GM21447 (cell line): Measurements from ENCODE around the gene GIMAP6.
"Not testable (repeated sequence)": the region's sequence is repeated elsewhere in the genome, so short reads cannot be mapped to it uniquely, and the experiment has no call there.

ENCODE experiments used
- ATAC-seq: cut with Tn5 transposase; IDR thresholded peaks from one replicate; pipeline ENCODE4 v1.9.1; 2021; ENCODE audit not compliant: unreplicated experiment

The GIMAP6 gene

DNA sequence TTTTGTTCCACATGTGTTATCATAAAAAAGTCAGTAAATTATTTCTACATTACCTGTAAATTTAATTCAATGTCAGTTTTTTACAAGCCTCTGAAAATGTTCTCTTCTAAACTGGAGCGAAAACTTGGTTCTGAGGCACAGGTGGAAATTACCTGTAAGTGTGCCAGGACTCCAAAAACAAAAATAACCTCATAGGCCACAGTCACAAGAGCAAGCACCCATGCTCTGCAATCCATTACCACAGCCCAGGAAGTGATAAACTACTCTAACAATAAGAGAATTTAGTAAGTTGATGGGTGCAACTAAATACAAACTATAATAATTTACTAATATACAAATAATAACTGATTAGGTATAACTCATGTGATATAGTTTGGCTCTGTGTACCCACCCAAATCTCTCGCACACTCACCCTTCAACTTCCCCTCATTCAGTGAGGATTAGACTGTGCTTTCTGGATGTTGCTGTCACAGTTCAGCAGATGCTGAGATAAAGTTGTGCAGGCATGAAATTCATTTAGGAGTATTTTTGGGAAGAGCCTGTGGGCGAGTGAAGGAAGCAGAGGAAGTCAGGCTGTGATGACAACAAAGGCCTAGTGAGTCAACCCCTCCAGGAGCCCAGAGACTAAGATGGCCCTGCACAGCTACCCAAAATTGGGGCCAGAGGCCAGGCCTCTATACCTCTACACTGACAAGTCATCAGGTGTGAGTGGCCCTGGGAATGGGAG, 16.3 kb upstream of the GIMAP6 start:
- ATAC-seq = no peak

DNA sequence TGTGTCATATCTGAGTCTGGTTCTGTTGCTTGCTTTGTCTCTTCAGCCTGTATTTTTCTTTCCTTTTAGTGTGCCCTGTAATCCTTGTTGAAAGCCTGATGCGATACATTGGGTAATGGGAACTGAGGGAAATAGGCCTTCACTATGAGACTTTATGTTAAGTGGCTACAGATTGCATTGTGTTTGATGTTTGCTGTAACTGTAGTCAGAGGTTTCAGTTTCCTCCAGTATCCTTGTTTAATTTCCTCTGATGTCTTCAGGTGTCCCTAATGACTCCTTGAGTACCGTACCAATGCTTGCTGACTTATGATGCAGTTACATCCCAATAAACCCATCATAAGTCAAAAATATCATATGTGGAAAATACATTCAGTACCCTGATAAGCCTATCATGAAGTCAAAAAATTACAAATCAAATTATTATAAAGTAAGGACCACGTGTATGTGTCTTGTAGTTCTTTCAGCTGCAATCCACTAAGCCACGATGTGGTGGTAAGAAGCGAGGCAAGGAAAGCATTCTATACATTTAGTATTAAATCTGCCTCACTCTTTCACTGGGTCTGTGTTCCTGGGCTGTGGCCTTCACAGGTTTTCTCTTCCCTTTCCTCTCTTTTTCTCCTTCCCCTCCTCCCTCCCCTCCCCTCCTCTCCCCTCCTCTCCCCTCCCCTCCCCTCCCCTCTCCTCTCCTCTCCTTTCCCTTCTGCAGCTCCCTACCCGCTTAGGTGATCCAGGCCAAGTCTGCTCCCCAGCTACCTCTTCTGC, 13.3 kb upstream of the GIMAP6 start:
- ATAC-seq = no peak

DNA sequence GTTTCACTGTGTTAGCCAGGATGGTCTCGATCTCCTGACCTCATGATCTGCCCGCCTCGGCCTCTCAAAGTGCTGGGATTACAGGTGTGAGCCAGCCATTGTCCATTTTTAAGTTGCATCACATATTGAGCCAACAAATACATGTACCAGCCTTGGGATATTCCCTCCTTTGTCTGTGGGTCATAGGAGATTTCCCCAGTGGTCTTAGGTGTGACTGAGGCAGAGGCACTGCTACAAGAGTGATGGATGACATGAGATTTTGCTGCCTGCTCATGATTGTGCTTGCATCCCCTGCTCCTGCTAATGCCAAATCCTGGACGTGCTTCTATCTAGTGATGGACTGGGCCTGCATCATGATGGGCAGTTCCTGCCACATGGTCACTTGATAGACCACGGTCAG, 10.7 kb upstream of the GIMAP6 start:
- ATAC-seq = no peak

DNA sequence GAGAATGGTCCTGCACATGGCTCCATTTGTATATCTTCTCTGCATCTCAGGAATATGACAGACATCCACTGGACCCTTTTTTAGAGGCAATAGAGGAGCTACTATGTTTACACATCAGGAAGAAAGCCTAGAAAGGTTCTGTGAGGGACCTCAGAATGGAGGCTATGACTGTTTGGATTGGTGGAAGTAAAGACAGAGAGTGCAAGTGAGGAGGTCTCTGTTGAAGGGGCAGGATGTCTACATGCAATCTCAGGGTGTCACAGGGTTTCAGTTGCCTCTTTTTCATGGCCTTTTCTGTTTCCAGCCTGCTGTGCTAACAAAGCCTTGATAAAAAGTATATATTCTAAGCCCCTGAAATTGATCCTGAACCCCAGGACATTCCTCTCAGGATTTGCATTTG, 9.7 kb upstream of the GIMAP6 start:
- ATAC-seq = no peak

DNA sequence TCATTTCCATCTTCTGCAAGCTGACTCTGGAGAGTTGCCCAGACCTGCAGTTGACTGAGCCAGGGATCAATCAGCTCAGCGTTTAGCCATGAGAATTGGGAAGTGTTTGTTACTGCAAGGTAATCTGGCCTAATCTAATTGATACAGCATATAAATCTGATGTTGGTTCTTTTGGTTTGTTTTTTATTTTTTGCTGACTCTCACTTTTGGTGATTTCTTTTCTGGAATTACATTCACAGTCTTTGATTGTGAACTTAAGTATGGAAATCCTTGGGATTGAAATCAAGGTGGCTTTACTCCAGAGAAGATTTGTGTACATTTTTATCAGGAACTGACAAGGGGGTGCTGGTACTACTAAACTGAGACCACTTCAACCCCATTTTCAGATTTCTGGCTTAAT, 1.7 kb upstream of the GIMAP6 start:
- no peak for ATAC-seq

DNA sequence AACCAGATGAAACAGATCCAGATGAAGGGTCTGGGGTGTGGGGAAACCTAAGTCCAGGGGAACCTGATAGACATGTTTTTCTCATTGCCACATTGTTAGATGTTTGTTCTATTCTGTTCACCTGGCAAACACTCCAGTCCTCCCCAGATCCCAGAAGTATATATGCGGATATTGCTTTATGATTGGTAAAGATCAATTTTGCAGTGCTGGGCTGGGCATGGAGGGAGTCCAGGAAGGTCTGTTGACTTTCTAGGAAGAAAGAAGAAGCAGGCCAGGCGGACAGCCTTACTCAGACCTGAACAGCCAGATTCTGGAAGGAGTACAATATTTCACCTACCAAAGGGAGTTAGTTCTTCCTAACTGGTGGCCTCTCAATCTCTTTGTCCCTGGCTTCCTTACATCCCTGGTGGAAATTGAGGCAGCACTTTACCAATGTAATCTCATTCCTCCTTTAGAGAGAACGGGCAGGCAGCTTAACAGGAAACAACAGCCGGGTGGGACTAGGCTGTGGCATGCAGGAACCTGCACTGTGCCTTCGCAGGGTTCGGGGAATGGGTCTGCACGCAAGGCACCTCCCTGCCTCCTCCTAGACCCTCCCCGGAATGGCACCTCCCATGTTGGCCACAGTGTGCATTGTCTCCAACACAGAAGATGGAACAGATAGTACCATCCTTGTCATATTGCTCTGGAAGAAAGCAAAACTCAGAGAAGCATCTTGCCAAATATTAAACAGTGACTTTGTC, 930 bp downstream of the GIMAP6 start:
- no peak for ATAC-seq

DNA sequence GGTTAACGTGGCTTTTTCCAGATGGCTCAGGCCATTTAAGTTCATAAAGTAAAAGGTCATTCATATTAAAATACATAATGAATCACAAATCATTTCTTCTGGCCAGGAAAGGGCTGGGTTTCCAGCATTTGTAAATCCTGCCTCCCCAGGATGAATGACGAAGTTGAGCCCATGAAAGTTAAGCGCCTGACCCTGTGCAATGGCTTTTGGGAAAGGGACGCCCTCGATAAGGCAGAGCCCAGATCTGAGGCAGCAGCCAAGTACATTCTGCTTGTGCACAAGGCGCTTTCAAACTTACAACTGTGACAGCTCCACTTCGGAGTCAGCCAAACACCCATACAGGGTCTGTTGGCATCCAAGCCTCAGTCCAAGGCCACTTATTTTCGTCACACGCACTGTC, 2.8 kb downstream of the GIMAP6 start:
- ATAC-seq = no peak

DNA sequence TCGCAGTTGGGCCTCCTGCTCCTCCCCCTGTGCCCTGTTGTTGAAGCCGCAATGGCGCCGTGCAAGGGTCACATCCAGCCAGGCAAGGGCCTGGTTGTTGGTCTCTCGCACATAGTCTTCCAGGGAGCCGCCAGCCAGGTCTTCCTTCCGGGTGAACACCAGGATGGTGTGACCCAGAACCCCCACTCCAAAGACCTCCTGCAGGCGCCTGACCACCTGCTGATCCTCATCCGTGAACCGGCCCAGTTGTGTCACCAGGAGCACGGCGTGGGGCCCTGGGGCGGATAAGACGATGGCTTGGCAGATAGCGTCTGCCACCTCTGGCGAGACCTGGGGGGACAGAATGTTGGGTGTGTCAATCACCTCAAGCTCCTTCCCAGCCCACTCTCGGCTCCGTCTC, 4.2 kb downstream of the GIMAP6 start:
- ATAC-seq = no peak

DNA sequence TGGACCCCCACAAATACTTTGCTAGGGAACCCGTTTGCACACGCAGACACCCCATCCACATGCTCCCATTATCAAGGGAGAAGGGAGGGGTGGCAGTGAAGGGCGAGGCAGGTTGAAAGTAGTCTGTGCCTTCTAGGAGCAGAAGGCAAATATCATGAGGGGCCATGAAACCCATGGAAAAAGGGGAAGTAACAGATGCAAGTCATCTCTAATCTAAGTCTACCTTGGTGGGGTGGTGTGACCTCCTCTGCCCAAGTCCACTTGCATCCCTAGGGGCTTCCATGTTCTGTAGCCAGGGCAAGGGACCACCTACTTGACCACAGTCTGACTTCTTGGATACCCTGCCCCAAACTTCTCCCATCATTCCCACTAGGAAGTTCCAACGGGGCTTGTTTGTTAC, 5.5 kb downstream of the GIMAP6 start:
- ATAC-seq = no peak

DNA sequence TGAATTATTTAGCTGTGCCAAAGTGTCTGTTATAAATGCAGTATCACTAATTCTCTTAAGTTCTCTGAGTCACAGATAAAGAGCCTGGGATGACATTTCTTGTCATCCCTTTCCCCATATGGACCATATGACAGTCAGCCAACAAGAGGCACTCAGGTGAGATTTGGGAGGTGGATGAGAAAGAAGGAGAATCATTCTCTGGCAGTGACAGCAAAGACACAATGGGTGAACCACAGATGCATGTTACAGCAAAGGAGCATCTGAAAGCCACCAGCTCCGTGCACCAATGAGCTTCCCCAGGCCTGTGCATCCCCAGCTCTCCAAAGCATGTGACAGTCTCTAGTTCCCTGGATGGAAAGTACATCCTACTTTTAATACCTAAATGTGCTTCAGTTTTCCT, 10.8 kb downstream of the GIMAP6 start:
- peak; percentile 61 for ATAC-seq

DNA sequence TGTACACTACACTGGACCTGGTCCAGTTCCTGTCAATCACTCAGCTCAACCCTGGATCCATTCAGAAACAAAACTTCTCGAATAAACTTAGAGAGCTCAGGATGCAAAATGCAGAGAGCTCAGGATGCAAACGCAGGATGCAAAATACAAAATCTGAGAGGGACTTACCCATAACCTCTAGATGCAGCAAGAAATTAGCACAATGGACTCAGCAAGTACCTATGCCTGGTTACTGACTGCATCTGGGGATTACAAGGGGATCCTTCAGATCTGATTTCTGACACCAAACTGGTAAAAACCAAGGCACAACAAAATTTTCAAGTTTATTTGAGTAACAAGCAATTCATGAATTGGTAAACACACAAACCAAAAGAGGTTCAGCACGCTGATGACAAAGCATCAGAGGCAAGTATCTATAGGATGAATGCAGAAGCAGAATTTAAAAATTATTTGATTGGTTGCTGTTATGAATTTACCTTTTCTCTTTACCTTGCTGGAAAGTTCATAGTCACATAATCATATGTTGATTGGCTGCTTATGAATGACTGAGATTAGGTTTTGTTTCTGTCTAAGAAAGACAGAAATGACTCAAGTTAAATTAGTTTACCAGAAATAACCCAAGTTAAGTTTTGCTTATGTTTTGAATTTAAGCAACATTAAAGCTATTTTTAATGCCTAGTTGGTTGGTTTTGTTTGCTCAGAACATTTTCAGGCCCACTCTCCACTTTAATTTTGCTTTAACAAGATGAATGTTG, 11.4 kb downstream of the GIMAP6 start:
- peak; percentile 66 for ATAC-seq

DNA sequence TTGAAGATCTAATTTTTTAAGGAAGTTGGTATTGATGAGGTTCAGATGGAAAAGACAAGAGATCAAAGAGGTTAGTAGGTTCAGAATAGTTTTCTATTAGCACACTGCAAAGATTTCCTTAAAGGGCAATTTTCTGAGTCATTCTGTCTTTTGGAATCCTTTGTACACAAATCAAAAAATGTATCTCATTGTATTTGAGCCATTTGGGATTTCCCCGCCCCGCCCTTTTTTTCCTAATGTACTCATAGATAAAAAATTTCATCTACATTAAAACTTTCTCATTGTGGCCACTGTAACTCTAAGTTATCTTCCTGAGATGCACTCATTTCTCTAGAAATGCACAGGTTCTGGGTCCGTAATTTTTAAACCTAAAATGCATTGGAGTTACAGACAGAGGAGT, 12.1 kb downstream of the GIMAP6 start:
- ATAC-seq = no peak

DNA sequence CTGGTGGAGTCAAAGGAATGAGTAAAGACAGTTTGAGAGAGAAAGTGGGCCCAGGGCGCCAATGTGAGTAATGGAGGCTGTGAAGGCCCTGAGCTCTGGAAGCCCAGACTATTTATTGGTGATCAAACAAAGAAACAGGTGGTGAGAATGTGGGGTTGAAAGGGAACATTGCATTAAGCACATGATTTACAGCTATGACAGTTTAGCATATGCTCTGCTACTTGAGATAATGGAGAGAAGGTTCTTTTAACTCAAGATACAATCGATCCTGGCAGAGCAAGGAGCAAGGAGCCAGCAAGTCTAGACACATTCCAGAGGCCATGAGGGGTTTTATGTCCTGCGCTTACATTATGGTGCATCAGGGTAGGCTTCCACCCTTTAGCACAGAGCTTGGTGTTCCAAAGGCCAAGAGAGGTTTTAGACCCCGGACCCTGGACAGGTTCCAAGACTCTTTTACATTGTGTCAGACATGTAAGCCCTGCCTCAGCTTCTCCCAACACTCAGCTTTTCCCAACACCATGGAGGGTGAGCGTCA, 16.9 kb downstream of the GIMAP6 start:
- not testable (repeated sequence) for ATAC-seq

DNA sequence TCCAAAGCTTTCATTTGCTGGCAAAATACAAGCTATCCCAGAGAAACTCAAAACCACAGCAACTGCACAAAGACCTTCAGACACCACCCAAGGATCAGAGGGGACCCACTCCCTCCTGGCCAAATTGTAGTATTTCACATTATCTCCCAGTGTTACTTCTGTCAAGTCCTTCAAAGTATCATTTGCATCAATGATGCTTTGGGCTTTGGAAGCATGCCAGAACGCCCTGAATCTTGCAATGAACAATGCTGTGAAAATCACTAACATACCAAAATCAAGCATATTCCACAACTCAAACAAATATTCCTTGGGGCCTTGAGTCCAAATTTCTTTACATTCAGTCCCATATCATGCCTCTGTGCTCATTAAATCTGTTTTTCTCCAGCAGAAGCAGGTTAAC, 17.8 kb downstream of the GIMAP6 start:
- ATAC-seq = not testable (repeated sequence)

DNA sequence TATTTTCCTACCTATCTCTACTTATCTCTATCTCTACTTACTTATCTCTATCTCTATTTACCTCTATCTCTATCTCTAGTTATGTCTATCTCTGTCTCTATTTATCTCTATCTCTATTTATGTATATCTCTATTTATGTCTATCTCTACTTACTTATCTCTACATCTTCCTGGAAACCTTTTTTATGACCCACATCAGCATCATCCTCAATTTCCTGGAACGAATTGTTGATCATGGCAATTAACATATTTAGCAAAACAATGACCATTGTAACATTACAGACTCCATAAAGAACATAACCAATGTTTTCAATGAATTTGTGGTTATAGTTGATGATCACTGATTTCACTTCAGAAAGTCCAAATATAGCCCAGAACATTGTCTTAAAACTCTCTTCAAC, 18.3 kb downstream of the GIMAP6 start:
- ATAC-seq = no peak

DNA sequence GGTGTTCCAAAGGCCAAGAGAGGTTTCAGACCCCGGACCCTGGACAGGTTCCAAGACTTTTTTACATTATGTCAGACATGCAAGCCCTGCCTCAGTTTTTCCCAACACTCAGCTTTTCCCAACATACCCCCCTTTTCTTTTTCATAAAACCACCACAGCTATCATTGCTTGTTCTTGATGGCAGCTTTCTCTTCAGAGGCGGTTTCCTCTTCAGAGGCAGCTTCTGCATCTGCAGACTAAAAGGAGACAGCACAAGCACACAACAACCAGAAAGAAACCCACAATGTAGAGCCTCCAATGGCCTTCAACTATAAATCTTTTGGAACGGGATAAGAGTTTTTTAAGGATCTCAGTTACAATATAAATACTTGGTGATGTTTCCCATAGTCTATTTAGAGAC, 19.3 kb downstream of the GIMAP6 start:
- no peak for ATAC-seq

DNA sequence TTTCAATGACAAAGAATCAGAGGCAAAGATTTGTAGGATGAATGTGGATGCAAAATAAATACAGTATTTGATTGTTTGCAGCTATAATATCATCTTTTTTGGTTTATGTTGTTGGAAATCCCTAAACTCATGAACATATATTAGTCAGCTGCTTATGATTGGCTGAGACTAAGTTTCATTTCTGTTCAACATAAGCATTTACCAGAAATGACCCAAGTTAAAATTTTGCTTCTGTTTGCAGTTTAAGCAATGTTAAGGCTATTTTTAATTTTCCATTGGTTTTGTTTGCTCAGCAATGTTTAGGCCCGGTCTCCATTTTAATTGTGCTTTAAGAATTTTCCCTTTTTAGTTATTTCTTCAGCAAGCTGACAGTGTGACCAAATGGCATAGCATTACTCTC, 22.0 kb downstream of the GIMAP6 start:
- no peak for ATAC-seq

DNA sequence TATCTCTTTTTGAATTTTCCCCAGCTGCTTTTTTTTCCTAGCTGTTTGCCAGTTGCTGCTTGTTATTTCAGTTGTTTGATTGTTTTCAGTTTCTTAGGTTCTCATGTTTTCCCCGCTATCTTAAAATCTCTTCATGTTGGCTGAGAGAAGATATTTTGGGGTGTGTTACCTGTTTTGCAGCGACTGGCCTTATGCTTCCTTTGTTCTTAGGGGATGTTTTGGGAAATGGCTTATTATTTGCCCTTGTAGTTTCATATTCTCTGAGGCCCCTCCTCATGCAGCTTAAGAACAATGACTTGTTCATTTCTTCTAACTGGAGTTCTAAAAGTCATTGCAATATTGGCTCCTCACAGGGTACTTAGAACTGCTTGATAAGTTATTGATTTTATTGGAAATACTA, 28.6 kb downstream of the GIMAP6 start:
- ATAC-seq = not testable (repeated sequence)

DNA sequence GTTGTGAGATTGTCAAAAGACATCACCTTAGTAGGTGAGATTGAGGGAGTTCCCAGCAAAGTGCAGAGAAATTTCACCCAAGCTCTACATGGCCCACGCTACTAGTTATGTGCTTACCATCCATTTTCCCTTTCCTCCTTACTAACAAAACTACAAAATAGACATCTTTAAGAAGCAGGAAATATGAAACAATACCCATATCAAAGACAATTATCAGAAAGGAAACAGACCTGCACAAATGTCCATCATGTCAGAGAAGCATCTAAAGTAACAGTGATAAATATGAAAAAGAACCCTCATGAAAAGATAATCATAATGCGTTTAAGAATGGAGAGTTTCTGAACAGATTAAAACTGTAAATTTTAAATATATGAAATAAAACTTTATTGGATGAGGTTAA, 36.8 kb downstream of the GIMAP6 start:
- no peak for ATAC-seq

DNA sequence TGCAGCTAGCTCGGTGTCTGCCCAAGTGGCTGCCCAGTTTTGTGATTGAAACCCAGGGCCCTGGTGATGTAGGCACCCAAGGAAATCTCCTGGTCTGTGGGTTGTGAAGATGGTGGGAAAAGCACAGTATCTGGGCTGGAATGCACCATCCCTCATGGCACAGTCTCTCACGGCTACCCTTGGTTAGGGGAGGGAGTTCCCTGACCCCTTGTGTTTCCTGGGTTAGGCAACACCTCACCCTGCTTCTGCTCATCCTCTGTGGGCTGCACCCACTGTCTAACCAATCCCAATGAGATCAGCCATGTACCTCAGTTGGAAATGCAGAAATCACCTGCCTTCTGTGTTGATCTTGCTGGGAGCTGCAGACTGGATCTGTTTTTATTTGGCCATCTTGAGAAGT, 37.4 kb downstream of the GIMAP6 start:
- no peak for ATAC-seq

DNA sequence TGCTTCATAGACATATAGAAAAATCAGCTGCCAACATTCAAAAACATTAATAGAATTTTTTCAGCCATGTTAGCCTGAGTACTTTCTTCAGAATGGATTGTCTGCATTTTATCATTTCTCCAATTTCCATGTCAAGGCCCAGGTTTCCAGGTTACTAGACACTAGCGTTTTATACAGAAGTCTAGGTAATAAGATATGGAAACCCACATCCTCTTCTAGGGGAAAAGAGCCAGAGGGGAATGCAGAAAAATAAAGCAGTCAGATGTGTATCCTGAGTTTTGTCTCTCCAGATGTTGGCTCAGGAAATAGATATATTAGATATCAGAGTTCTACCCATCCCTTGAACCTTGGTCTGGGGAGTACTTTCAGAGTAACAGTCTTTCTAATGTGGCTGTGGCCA, 44.6 kb downstream of the GIMAP6 start:
- ATAC-seq = no peak
